22Rv1 (cell line): ENCODE results near the gene MAP2K6.

Source experiments
- CTCF ChIP-seq: fragments of 450-650 bp; IDR thresholded peaks from 2 replicates; pipeline ENCODE4 v1.5.1; 2017; ENCODE audit warnings: mild to moderate bottlenecking
- ZFX ChIP-seq: fragments of 450-650 bp; IDR thresholded peaks from 2 replicates; pipeline ENCODE4 v1.6.1; 2017; ENCODE audit warnings: antibody characterized with exemption, borderline replicate concordance

GRCh38 chr17:69560987-69561441 lies 146.5 kb downstream of the MAP2K6 start:
- TF ChIP-seq CTCF (no peak), ZFX (no peak)
